IPS DF 4.7 (cell line): ENCODE data around the gene SPEM1.

Experiments used
- DNase-seq: peaks from one replicate; pipeline ENCODE4 v3.0.0-alpha.2; 2013; ENCODE audit warnings: low spot score; ENCODE audit errors: extremely low read depth

Gene SPEM1

GRCh38 chr17:7418472-7419152 is 1.5 kb upstream of the SPEM1 start:
- DNase-seq = no peak

DNA sequence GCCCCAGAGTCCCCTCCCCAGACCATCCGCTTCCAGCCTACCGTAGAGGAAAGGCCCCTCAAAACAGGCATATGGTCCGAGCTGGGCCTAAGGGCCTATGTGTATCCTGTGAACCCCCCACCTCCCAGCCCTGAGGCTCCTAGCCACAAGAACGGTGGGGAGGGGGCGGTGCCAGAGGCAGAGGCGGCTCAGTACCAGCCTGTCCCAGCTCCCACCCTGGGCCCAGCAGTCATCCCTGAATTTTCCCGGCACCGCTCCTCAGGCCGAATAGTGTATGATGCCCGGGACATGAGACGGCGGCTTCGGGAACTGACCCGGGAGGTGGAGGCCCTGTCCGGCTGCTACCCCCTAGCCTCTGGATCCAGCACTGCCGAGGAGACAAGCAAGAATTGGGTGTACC is 1.1 kb downstream of the SPEM1 start:
- no peak for DNase-seq

- no peak for DNase-seq
Measured at GRCh38 chr17:7423679-7424078, 3.6 kb downstream of the SPEM1 start.

DNA sequence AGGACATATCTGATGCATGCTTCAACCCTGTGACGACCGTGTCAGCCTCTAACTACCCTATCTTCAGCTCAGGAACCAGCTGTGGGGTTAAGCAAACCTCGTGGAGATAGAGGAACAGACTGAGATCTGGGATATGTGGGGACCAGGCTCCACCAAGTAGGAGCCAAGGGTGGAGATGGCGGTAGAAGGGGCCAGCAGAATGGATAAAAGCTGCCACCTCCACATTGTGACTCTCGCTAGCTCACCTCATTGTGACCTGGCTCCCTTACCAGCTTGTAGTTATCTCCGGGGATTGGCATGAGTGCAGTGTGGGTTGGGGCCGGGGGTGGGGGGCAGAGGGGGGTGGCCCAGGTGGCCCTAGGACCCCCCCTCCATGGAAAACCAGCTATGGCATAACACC is 5.2 kb downstream of the SPEM1 start, which contains the start of gene SPEM2:
Gene SPEM2, plus strand, starts transcription at position 301 of the 400 bp plus-strand sequence. Its CDS starts 73 bp downstream, at position 374.
- DNase-seq = no peak

GRCh38 chr17:7425756-7426155 is 5.6 kb downstream of the SPEM1 start:
- no peak for DNase-seq

- DNase-seq = no peak
Measured at GRCh38 chr17:7426203-7426863, 6.2 kb downstream of the SPEM1 start.

DNA sequence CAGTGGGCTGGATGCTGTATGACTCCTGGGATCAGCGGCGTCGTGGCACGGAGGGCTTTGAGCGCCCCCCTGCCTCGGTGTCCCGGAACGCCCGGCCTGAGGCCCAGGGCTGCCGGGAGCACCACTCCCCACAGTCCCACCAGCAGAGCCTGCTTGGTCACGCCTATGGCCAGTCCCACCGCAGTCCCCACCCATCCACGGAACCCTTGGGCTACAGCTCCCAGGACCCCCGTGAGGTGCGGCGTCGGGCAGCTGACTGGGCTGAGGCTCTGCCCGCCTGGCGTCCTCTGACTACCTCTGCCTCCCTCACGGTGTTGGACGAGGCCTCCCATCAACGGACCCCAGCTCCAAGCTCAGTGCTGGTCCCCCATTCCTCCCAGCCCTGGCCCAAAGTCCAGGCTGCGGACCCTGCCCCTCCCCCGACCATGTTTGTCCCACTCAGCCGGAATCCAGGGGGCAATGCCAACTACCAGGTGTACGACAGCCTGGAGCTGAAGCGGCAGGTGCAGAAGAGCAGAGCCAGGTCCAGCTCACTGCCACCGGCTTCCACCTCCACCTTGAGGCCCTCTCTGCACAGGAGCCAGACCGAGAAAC is 6.9 kb downstream of the SPEM1 start:
- DNase-seq = no peak

- no peak for DNase-seq
Measured at GRCh38 chr17:7427549-7427948, 7.4 kb downstream of the SPEM1 start.

DNA sequence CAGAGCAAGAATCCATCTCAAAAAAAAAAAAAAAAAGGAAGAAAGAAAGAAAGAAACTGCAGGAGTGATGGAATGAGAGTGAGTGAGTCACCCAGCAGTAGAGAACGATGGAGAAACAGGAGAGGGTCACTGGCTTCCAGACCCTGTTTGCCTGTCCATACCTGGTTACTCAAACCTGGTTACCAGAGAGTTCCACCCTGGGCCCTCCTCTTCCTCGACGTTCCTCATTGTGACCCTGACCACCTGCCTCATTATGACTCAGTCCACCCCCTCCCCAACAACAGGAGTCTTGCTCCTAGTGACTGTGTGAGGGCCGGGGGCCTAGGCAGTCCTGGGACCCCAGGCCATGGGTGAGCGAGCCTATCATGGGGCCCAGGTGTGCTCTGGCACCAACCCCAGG is 8.4 kb downstream of the SPEM1 start, which contains the start of gene SPEM3:
Gene SPEM3, plus strand, starts transcription at position 301 of the 400 bp plus-strand sequence. Its CDS starts 46 bp downstream, at position 347.
- DNase-seq = no peak

- DNase-seq = no peak
Measured at GRCh38 chr17:7429722-7430121, 9.6 kb downstream of the SPEM1 start.

DNA sequence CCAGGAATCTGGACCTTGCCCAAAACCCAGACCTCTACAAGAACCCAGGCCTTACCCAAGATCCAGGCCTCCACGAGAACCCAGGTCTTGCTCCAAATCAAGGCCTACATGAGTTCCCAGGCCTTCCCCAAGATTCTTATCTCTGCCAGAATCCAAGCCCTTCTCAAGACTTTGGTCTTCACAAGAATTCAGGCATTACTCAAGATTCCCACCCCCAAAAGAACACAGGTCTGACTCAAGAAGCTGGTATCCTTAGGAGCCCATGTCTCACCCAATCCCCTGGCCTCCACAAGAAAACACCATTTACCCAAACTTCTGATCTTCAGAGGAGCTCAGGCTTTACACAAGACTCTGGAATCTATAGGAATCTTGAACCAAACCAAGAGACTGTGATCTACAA is 11.1 kb downstream of the SPEM1 start:
- DNase-seq = no peak

GRCh38 chr17:7432296-7432695 is 12.2 kb downstream of the SPEM1 start:
- no peak for DNase-seq

DNA sequence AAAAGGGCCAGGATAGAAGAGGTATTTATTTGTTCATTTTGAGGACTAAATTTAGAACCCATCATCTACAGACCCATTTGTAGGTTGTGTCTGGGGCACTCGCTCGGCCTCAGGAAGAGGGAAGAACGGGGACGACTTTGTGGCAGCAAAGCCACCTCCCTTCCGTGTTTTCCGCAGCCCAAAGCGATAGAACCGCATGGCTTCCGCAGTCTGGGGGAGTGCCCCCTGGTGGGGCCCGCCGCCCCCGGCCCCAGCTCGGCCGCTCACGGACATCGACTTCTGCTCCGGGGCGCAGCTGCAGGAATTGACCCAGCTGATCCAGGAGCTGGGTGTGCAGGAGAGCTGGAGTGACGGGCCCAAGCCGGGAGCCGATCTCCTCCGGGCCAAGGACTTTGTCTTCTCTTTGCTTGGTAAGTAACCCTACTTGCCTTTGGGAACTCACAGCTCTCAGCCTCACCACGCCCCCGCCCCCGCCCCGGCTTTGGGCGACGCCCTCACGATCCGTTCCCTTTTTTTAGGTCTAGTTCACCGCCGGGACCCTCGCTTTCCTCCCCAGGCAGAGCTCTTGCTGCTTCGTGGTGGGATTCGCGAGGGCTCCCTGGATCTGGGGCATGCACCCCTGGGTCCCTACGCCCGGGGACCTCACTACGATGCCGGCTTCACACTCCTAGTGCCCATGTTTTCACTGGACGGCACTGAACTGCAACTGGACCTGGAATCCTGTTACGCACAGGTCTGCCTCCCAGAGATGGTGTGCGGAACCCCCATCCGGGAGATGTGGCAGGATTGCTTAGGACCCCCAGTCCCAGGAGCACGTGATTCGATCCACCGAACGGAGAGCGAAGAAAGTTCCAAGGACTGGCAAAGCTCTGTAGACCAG is 15.8 kb downstream of the SPEM1 start:
- no peak for DNase-seq

DNA sequence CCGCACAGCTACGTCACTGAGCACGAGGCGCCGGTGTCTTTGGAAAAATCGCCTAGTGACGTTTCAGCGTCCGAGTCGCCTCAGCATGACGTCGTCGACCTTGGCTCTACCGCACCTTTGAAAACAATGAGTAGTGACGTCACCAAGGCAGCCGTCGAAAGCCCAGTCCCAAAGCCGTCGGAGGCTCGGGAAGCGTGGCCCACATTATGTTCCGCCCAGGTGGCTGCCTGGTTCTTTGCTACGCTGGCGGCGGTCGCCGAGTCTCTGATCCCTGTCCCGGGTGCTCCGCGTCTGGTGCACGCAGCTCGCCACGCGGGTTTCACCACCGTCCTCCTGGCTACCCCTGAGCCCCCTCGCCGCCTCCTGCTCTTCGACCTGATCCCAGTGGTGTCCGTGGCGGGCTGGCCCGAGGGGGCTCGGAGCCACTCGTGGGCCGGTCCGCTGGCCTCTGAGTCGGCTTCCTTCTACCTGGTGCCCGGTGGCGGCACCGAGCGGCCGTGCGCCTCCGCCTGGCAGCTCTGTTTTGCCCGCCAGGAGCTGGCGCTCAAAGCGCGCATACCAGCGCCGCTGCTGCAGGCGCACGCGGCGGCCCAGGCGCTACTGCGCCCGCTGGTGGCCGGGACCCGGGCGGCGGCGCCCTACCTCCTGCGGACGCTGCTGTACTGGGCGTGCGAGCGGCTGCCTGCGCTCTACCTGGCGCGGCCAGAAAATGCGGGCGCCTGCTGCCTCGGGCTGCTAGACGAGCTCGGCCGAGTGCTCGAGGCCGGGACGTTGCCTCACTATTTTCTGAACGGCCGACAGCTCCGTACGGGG is 16.6 kb downstream of the SPEM1 start:
- DNase-seq = peak; percentile 51

DNA sequence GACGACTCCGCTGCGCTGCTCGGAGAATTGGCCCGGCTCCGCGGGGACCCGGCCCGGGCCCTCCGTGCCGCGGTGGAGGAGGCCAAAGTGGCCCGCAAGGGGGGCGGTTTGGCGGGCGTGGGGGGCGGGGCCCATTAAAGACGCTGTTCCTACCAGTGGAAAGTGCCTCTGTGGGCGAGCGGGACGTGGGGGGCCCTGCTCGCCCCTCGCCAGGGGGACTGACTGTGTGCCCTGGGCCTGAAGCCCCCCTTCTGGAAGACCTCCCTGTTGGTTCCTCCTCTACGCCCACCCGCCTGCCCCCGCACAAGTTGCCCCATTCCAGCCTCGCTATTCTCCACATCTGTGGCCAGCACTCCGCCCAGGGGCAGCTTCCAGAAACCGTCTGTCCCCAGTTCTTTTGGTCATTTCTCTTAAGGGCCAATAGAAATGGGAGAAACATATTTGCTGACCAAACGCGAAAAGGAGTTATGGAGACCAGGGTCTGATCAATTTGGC is 17.3 kb downstream of the SPEM1 start:
- DNase-seq = no peak

DNA sequence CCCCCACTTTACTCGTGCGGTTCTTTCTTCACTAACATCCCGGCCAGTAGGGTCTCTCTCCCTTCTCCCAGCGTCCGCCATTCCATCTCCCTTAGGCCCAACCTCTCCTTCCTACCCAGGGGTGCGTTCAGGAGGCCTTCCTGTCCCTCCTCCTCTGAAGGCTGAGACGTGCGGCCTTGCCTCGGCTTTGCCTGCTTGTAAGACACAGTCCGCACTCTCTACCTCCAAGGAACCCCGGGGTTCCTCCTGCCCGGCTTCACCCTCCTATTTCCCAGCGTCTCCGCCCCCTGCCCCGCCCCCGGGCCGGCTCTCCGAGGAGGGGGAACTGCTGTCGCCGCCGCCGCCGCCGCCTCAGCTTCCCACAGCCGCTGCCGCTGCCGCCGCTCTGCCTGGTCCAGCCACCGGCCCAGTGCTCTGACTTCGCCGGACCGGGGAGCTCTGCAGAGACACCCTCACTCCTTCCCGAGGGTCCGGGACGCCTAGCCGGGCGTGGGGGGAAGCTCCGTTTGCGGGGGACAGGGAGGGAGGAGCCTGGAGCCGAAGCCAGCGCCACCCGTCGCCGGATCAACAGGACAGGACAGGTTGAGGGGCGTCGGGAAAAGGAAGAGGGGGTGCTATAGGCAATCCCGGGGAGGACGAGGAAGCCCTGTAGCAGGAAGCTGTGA is 18.0 kb downstream of the SPEM1 start:
- no peak for DNase-seq

DNA sequence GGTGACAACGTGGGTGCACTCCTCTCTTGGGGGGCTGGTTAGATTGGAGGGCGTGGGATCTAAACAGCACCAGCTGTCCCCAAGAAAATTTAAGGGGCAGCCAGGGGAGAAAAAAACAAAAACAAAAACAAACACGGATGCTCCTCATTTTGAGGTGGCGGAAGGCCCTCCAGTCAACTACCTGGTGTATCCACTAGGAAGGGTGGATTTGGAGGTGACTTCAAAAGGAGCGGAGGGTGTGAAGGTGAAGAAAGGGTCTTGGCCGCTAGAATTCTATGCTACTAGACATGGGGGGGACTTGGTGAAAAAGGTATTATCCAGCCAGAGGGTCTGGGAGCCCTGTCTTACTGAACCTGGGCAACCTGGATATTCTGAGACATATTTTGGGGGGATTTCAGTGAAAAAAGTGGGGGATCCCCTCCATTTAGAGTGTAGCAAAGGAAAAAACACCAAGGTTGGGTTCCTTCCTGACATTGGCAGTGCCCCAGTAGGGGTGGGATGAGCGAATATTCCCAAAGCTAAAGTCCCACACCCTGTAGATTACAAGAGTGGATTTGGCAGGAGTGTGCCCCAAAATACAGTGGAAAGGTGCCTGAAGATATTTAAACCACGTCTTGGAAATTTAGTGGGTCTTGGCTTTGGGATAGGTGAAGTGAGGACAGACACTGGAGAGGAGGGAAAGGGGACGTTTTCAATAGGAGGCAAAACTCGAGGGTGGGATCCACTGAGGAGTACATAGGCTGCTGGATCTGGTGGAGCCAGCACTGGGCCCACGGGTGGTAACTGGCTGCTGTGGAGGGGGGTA is 18.7 kb downstream of the SPEM1 start:
- no peak for DNase-seq

GRCh38 chr17:7439462-7440112 is 19.5 kb downstream of the SPEM1 start, which contains the start of gene FGF11:
TSS of gene FGF11 (plus strand) at chr17:7439512. CDS start at chr17:7439621, 109 bp downstream.
- DNase-seq = no peak
